HepG2 (cell line): Measurements from ENCODE around the gene YIPF1. TPM values are rescaled to one million over a fixed set of nuclear protein-coding genes. Genes with fewer than 3 reads are reported as not detected.
A peak's percentile ranks its signal among the peaks of the same experiment; 100 is the strongest.

Experiments
- AGO2 ChIP-seq: fragments of 200-400 bp; formaldehyde crosslinking; optimal IDR thresholded peaks from 2 replicates; pipeline ENCODE3; 2017; ENCODE audit warnings: mild to moderate bottlenecking, low read depth, low read length, moderate library complexity
- BCL6 ChIP-seq: IDR thresholded peaks from 2 replicates; pipeline ENCODE4 v1.6.1; 2016; ENCODE audit warnings: missing genetic modification reagents, missing compliant biosample characterization
- EZH2 ChIP-seq: conservative IDR thresholded peaks from 2 replicates; pipeline ENCODE4 v1.6.1; 2012; ENCODE audit warnings: mild to moderate bottlenecking, low read depth, low read length, moderate library complexity
- GPN1 ChIP-seq: sonication (generic); formaldehyde crosslinking; IDR thresholded peaks from 2 replicates; pipeline ENCODE4 v1.5.1; 2020; ENCODE audit warnings: missing genetic modification reagents, borderline replicate concordance
- HNRNPUL1 ChIP-seq: fragments of 200-400 bp; formaldehyde crosslinking; IDR thresholded peaks from 2 replicates; pipeline ENCODE4 v1.6.1; 2017; ENCODE audit warnings: low read depth, mild to moderate bottlenecking, low read length, moderate library complexity
- ISL2 ChIP-seq: sonication (generic); formaldehyde crosslinking; IDR thresholded peaks from 2 replicates; pipeline ENCODE4 v1.5.0; 2020; ENCODE audit warnings: missing genetic modification reagents
- MAFK ChIP-seq, 2 experiments: IDR thresholded peaks in 1 of 2; conservative IDR thresholded peaks in 1 of 2; 2 replicates each; pipeline ENCODE4 v1.6.1; 2011; ENCODE audit warnings: improper control_type of control experiment in 2 of 2, low read length in 2 of 2
- MTERF4 ChIP-seq: sonication (generic); formaldehyde crosslinking; IDR thresholded peaks from 2 replicates; pipeline ENCODE4 v1.8.0; 2023; ENCODE audit warnings: mild to moderate bottlenecking, missing genetic modification reagents
- NFE2L2 ChIP-seq: fragments of 150-350 bp; IDR thresholded peaks from 2 replicates; pipeline ENCODE4 v1.6.1; 2014; ENCODE audit warnings: low read length
- PHB2 ChIP-seq: fragments of 450-650 bp; IDR thresholded peaks from 2 replicates; pipeline ENCODE4 v1.6.1; 2018; ENCODE audit not compliant: partially characterized antibody
- POLR2AphosphoS2 ChIP-seq: IDR thresholded peaks from 2 replicates; pipeline ENCODE4 v1.6.1; 2011; ENCODE audit warnings: low read depth, low read length, improper control_type of control experiment
- SALL1 ChIP-seq: sonication (generic); formaldehyde crosslinking; IDR thresholded peaks from 2 replicates; pipeline ENCODE4 v1.8.0; 2022; ENCODE audit warnings: mild to moderate bottlenecking, missing genetic modification reagents
- ZFP36 ChIP-seq: fragments of 150-350 bp; IDR thresholded peaks from 2 replicates; pipeline ENCODE4 v1.6.1; 2018; ENCODE audit warnings: borderline replicate concordance, low read length, low read depth; ENCODE audit not compliant: partially characterized antibody
- ZNF33B ChIP-seq: sonication (generic); formaldehyde crosslinking; IDR thresholded peaks from 2 replicates; pipeline ENCODE4 v1.5.1; 2020; ENCODE audit warnings: mild to moderate bottlenecking, missing genetic modification reagents
- ZNF597 ChIP-seq: sonication (generic); formaldehyde crosslinking; IDR thresholded peaks from 2 replicates; pipeline ENCODE4 v1.5.0; 2020; ENCODE audit warnings: missing genetic modification reagents
- ZNF792 ChIP-seq: IDR thresholded peaks from 2 replicates; pipeline ENCODE4 v1.6.1; 2016
- ZSCAN31 ChIP-seq: sonication (generic); formaldehyde crosslinking; IDR thresholded peaks from 2 replicates; pipeline ENCODE4 v1.5.0; 2020; ENCODE audit warnings: low read depth, mild to moderate bottlenecking, missing genetic modification reagents
- polyA plus RNA-seq, 8 experiments: library from polyadenylated mRNA; depleted of rRNA in 3 of 8; stranded (reverse) in 7 of 8; unstranded in 1 of 8; fragments of >200 nt; fragmentation: Illumina TruSeq in 4 of 8; extraction: Trizol in 4 of 8; gene quantifications; 2 replicates each; pipeline versions ENCODE4 v1.2.1 to v1.2.3, GENCODE V29; 2011 to 2016; ENCODE audit warnings: low read depth in 4 of 8, missing spikeins in 1 of 8, mixed read lengths in 1 of 8; ENCODE audit not compliant: insufficient read depth in 1 of 8
- total RNA-seq, 5 experiments: library from RNA; depleted of rRNA; stranded (reverse); fragments of >200 nt; fragmentation: Illumina TruSeq; extraction: Trizol; gene quantifications; 2 replicates each; pipeline ENCODE4 v1.2.3, GENCODE V29; 2016; ENCODE audit warnings: low read depth in 1 of 5
- TF ChIP-seq, protein P1 (sequence below): IDR thresholded peaks from 2 replicates; pipeline ENCODE4 v1.6.1; 2016; ENCODE audit warnings: missing biosample characterization, missing genetic modification reagents, low read depth
- TF ChIP-seq, protein P2 (sequence below): sonication (generic); formaldehyde crosslinking; IDR thresholded peaks from 2 replicates; pipeline ENCODE4 v1.5.0; 2020; ENCODE audit warnings: mild to moderate bottlenecking, missing genetic modification reagents, borderline replicate concordance
- TF ChIP-seq, protein P3 (sequence below): sonication (generic); formaldehyde crosslinking; IDR thresholded peaks from 2 replicates; pipeline ENCODE4 v1.9.0; 2022; ENCODE audit warnings: missing genetic modification reagents, mild to moderate bottlenecking, borderline replicate concordance

YIPF1 gene
- total and polyA plus RNA-seq, 2 of the 13 experiments (the other 11 are each of a cell fraction or from before 2014, with no cell fraction given), result 21.1 to 31.9 TPM

GRCh38 chr1:53837924-53838653 is 51.5 kb downstream of the YIPF1 start, which contains the start of gene NDC1 (continued):
- TF ChIP-seq, protein P1, sequence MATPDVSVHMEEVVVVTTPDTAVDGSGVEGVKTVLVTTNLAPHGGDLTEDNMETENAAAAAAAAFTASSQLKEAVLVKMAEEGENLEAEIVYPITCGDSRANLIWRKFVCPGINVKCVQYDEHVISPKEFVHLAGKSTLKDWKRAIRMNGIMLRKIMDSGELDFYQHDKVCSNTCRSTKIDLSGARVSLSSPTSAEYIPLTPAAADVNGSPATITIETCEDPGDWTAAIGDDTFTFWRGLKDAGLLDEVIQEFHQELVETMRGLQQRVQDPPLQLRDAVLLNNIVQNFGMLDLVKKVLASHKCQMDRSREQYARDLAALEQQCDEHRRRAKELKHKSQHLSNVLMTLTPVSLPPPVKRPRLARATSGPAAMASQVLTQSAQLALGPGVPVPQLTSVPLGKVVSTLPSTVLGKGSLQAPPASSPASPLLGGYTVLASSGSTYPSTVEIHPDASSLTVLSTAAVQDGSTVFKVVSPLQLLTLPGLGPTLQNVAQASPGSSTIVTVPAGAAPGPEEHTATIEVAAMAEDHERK (CRISPR knock-in tag), result peak; percentile 66
- peak; percentile 57 for TF ChIP-seq BCL6 (CRISPR knock-in tag)
- no peak for TF ChIP-seq HNRNPUL1
- no peak for TF ChIP-seq EZH2
- TF ChIP-seq, protein P2, sequence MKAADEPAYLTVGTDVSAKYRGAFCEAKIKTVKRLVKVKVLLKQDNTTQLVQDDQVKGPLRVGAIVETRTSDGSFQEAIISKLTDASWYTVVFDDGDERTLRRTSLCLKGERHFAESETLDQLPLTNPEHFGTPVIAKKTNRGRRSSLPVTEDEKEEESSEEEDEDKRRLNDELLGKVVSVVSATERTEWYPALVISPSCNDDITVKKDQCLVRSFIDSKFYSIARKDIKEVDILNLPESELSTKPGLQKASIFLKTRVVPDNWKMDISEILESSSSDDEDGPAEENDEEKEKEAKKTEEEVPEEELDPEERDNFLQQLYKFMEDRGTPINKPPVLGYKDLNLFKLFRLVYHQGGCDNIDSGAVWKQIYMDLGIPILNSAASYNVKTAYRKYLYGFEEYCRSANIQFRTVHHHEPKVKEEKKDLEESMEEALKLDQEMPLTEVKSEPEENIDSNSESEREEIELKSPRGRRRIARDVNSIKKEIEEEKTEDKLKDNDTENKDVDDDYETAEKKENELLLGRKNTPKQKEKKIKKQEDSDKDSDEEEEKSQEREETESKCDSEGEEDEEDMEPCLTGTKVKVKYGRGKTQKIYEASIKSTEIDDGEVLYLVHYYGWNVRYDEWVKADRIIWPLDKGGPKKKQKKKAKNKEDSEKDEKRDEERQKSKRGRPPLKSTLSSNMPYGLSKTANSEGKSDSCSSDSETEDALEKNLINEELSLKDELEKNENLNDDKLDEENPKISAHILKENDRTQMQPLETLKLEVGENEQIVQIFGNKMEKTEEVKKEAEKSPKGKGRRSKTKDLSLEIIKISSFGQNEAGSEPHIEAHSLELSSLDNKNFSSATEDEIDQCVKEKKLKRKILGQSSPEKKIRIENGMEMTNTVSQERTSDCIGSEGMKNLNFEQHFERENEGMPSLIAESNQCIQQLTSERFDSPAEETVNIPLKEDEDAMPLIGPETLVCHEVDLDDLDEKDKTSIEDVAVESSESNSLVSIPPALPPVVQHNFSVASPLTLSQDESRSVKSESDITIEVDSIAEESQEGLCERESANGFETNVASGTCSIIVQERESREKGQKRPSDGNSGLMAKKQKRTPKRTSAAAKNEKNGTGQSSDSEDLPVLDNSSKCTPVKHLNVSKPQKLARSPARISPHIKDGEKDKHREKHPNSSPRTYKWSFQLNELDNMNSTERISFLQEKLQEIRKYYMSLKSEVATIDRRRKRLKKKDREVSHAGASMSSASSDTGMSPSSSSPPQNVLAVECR (CRISPR knock-in tag), result peak; percentile 97
- no peak for TF ChIP-seq POLR2AphosphoS2
- no peak for TF ChIP-seq NFE2L2
- TF ChIP-seq, protein P3, sequence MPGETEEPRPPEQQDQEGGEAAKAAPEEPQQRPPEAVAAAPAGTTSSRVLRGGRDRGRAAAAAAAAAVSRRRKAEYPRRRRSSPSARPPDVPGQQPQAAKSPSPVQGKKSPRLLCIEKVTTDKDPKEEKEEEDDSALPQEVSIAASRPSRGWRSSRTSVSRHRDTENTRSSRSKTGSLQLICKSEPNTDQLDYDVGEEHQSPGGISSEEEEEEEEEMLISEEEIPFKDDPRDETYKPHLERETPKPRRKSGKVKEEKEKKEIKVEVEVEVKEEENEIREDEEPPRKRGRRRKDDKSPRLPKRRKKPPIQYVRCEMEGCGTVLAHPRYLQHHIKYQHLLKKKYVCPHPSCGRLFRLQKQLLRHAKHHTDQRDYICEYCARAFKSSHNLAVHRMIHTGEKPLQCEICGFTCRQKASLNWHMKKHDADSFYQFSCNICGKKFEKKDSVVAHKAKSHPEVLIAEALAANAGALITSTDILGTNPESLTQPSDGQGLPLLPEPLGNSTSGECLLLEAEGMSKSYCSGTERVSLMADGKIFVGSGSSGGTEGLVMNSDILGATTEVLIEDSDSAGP (CRISPR knock-in tag), result peak; percentile 97
- no peak for TF ChIP-seq ZNF597 (CRISPR knock-in tag)
- TF ChIP-seq ISL2 (CRISPR knock-in tag), result peak; percentile 82; the same call in 1 of the 2 replicates
- TF ChIP-seq PHB2, result no peak
- TF ChIP-seq MTERF4, result peak; percentile 73; the same call in 1 of the 2 replicates
- no peak for TF ChIP-seq MAFK (conservative IDR thresholded peaks at IDR 0.05 in 1 of 2, IDR thresholded peaks at IDR 0.05 in 1 of 2; ENCODE audit: low read length in 2 of 2)
- TF ChIP-seq SALL1 (CRISPR knock-in tag), result peak; percentile 86
- no peak for TF ChIP-seq ZFP36
- peak; percentile 50 for TF ChIP-seq AGO2
- 0 out of 2 replicates have a peak, but pooled peaks have one; percentile 49 for TF ChIP-seq ZNF33B (CRISPR knock-in tag)
- TF ChIP-seq ZSCAN31 (CRISPR knock-in tag), result peak; percentile 98
- peak; percentile 86 for TF ChIP-seq ZNF792
- no peak for TF ChIP-seq GPN1
